Right lobe of liver (tissue), 4 donors: Measurements from ENCODE around the gene PIGP.

Source experiments
- POLR2A ChIP-seq: fragments of 450-650 bp; IDR thresholded peaks from one replicate; pipeline ENCODE4 v1.6.1; 2017; ENCODE audit warnings: antibody characterized with exemption, mild to moderate bottlenecking
- TF ChIP-seq, protein P1 (sequence below), 4 donors: fragments of 200-600 bp in 3 of 4; fragments of 450-650 bp in 1 of 4; IDR thresholded peaks; one replicate each; pipeline versions ENCODE4 v1.5.1 to v1.8.0; 2016 to 2022; ENCODE audit warnings: antibody characterized with exemption in 4 of 4, mild to moderate bottlenecking in 2 of 4
- donor health status: DM: no; HTN: no; CAD: no.
- donor health status: DM: no; HTN: no; CAD: no.
- donor health status: DM: no; HTN: yes; CAD: no.

DNA sequence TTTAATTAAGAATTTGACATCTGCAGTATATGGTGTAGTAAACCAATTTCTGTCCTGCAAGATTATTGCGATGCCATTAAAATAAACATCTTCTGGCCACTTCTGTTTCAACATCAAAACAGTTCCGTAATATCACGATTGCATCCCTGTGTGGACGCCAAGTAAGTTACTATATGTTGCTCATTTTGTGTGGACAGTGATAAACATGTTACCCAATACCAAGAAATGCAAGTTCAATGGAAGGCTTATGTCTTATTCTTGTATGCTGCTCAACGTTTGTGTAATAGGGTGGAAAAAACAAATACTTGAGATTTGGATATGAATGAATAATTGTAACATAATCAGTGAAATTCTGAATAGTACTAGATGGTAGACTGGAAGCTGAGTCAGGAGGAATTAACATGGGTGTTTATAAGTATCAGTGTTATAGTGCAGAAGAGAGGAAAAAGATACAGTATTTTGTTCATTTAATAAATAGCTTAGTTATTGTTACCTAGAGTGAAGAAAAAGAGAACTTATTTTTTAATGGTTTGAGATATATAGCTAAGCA is 15.4 kb upstream of the PIGP start:
- TF ChIP-seq, protein P1, sequence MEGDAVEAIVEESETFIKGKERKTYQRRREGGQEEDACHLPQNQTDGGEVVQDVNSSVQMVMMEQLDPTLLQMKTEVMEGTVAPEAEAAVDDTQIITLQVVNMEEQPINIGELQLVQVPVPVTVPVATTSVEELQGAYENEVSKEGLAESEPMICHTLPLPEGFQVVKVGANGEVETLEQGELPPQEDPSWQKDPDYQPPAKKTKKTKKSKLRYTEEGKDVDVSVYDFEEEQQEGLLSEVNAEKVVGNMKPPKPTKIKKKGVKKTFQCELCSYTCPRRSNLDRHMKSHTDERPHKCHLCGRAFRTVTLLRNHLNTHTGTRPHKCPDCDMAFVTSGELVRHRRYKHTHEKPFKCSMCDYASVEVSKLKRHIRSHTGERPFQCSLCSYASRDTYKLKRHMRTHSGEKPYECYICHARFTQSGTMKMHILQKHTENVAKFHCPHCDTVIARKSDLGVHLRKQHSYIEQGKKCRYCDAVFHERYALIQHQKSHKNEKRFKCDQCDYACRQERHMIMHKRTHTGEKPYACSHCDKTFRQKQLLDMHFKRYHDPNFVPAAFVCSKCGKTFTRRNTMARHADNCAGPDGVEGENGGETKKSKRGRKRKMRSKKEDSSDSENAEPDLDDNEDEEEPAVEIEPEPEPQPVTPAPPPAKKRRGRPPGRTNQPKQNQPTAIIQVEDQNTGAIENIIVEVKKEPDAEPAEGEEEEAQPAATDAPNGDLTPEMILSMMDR (IDR thresholded peaks at IDR 0.05): no peak
- TF ChIP-seq POLR2A: no peak
